NCI-H460 (cell line): ENCODE measurements around the gene SLC22A25. TPM values are rescaled to one million over a fixed set of nuclear protein-coding genes. Genes with fewer than 3 reads are reported as not detected.
"Not testable (repeated sequence)": the region's sequence is repeated elsewhere in the genome, so short reads cannot be mapped to it uniquely, and the experiment has no call there.

Experiments
- DNase-seq: peaks from one replicate; pipeline ENCODE4 v3.0.0-alpha.2; 2016; ENCODE audit warnings: low read depth; ENCODE audit errors: extremely low read depth
- total RNA-seq: library from RNA; depleted of rRNA; stranded (reverse); fragments of >200 nt; shearing (Covaris generic); gene quantifications from 2 replicates; pipeline ENCODE4 v1.2.3, GENCODE V29; 2014; rRNA removed

The SLC22A25 gene
- total RNA-seq, 1 experiment from 2014 or later = not detected

GRCh38 chr11:63235471-63236461, 7.6 kb downstream of the SLC22A25 start:
- not testable (repeated sequence) for DNase-seq

GRCh38 chr11:63229815-63230214, 13.6 kb downstream of the SLC22A25 start:
- no peak for DNase-seq

GRCh38 chr11:63227521-63228107, 15.8 kb downstream of the SLC22A25 start:
- DNase-seq = no peak

GRCh38 chr11:63226488-63227114, 16.8 kb downstream of the SLC22A25 start:
- DNase-seq = no peak

GRCh38 chr11:63214093-63214492, 29.3 kb downstream of the SLC22A25 start:
- DNase-seq = no peak

GRCh38 chr11:63212742-63213141, 30.7 kb downstream of the SLC22A25 start:
- DNase-seq = peak; percentile 15

- no peak for DNase-seq
These were observed 33.3 kb downstream of the SLC22A25 start for GRCh38 chr11:63210111-63210510.

Other genes with a start within 250 kb of the SLC22A25 start
- gene SLC22A8, start 227.8 kb downstream of the SLC22A25 start, total RNA-seq = not detected in 2 replicates
- 0.05 TPM in 1 of 2 replicates, not detected in the other for gene SLC22A24, start 99.4 kb downstream of the SLC22A25 start, total RNA-seq
- not detected in 2 replicates for gene SLC22A9, start 126.2 kb upstream of the SLC22A25 start, total RNA-seq
- gene PLAAT5, start 247.6 kb upstream of the SLC22A25 start, total RNA-seq = not detected in 2 replicates